ENCODE data around the gene PCNT.
A peak's percentile ranks its signal among the peaks of the same experiment; 100 is the strongest.
"Not testable (repeated sequence)": the region's sequence is repeated elsewhere in the genome, so short reads cannot be mapped to it uniquely, and the experiment has no call there.

Gene PCNT

DNA sequence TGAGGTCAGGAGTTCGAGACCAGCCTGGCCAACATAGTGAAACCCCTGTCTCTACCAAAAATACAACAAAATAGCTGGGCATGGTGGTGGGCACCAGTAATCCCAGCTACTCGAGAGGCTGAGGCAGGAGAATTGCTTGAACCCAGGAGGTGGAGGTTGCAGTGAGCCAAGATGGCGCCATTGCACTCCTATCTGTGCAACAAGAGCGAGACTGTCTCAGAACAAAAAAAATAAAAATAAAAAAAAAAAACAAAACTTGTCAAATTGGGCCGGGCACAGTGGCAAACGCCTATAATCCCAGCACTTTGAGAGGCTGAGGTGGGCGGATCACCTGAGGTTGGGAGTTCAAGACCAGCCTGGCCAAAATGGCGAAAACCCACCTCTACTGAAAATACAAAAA lies 13.7 kb upstream of the PCNT start:
- H3K27me3 ChIP-seq (ENCODE audit: low read depth, low read length); H3K9me3 ChIP-seq (ENCODE audit: control insufficient read depth in 1 of 2, low read length in 2 of 2); H3K4me3 ChIP-seq (ENCODE audit: low read depth in 1 of 2, low read length in 2 of 2); H3K4me1 ChIP-seq (ENCODE audit: control insufficient read depth in 1 of 2, insufficient read depth in 2 of 2, low read length in 2 of 2); H3K27ac ChIP-seq (ENCODE audit: low read length); H3K36me3 ChIP-seq (ENCODE audit: control insufficient read depth in 1 of 2, insufficient read depth in 2 of 2, low read length in 2 of 2): not testable (repeated sequence)

DNA sequence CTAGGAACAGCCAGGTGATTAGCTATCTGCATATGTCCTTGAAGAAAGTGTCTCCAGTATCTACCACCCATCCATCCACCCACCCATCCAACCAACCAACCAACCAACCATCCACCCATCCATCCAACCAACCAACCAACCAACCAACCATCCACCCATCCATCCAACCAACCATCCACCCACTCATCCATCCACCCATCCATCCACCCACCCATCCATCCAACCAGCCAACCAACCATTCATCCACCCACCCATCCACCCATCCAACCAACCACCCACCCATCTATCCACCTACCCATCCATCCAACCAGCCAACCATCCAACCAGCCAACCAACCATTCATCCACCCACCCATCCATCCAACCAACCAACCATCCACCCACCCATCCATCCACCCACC lies 12.4 kb upstream of the PCNT start:
- no peaks in the 10 kb centered on the region for H3K9me3 ChIP-seq (ENCODE audit: control insufficient read depth in 1 of 2, low read length in 2 of 2)
- no peaks in the 10 kb centered on the region for H3K27me3 ChIP-seq (ENCODE audit: low read depth, low read length)
- H3K4me1 ChIP-seq (ENCODE audit: control insufficient read depth in 1 of 2, insufficient read depth in 2 of 2, low read length in 2 of 2) = no peaks in the 10 kb centered on the region
- H3K27ac ChIP-seq (ENCODE audit: low read length) = no peak overlapping the region
- no peak overlapping the region for H3K4me3 ChIP-seq (ENCODE audit: low read depth in 1 of 2, low read length in 2 of 2)
- H3K36me3 ChIP-seq (ENCODE audit: control insufficient read depth in 1 of 2, insufficient read depth in 2 of 2, low read length in 2 of 2) = peaks cover 0 to 3% of the 10 kb centered on the region in 2 donors

DNA sequence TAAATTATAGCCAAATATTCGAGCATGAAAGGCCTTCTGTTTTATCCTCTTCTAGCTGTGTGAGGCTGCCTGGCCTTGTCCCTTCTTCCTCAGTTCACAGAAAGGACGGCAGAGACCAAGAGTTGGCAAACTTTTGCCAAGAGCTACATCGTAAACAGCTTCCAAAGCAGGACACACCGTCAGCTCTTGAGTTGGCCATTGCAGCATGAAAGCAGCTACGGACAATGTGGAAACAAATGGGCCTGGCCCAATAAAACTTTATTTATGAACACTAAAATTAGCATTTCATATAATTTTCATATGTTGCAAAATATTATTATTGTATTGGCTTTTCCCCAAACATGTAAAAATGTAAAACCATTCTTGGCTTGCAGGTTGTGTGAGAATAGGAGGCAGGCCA lies 11.0 kb upstream of the PCNT start:
- H3K36me3 ChIP-seq (ENCODE audit: control insufficient read depth in 1 of 2, insufficient read depth in 2 of 2, low read length in 2 of 2) = peaks cover 0 to 3% of the 10 kb centered on the region in 2 donors
- no peaks in the 10 kb centered on the region for H3K9me3 ChIP-seq (ENCODE audit: control insufficient read depth in 1 of 2, low read length in 2 of 2)
- H3K4me1 ChIP-seq (ENCODE audit: control insufficient read depth in 1 of 2, insufficient read depth in 2 of 2, low read length in 2 of 2) = no peaks in the 10 kb centered on the region
- H3K27ac ChIP-seq (ENCODE audit: low read length) = no peak overlapping the region
- H3K27me3 ChIP-seq (ENCODE audit: low read depth, low read length) = no peaks in the 10 kb centered on the region
- H3K4me3 ChIP-seq (ENCODE audit: low read depth in 1 of 2, low read length in 2 of 2) = no peak overlapping the region

DNA sequence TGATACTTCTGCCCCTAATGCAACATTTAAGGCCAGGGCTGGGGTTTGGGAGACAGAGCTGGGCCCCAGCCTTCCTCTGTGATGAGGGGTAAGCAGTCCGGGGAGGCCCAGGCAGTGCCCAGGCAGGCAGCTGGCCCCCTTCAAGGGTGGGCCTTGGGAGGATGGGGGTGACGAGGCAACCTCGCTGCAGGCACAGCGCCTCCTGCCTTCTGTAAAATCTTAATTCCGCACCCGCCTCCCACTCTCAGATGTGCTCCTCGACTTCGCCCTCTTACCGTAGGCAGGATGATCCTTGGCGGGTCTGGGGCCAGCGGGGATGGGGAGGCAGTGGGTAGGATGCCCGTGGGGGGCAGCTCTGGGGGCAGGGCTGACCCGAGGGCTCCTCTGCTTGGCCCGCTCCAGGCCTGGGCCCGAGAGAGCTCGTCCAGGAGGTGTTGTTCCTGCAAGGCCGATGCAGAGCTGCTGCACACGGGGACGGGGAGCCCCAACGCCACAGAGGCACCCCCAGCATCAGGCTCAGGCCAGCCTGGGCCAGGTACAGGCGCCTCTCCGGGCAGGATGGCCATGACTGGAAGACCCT lies 9.4 kb upstream of the PCNT start:
- Histone ChIP-seq H3K9me3 (ENCODE audit: control insufficient read depth in 1 of 2, low read length in 2 of 2) (no peaks in the 10 kb centered on the region), H3K4me3 (ENCODE audit: low read depth in 1 of 2, low read length in 2 of 2) (no peak overlapping the region), H3K4me1 (ENCODE audit: control insufficient read depth in 1 of 2, insufficient read depth in 2 of 2, low read length in 2 of 2) (no peaks in the 10 kb centered on the region), H3K27ac (ENCODE audit: low read length) (no peak overlapping the region), H3K36me3 (ENCODE audit: control insufficient read depth in 1 of 2, insufficient read depth in 2 of 2, low read length in 2 of 2) (peaks cover 0 to 3% of the 10 kb centered on the region in 2 donors), H3K27me3 (ENCODE audit: low read depth, low read length) (no peaks in the 10 kb centered on the region)

DNA sequence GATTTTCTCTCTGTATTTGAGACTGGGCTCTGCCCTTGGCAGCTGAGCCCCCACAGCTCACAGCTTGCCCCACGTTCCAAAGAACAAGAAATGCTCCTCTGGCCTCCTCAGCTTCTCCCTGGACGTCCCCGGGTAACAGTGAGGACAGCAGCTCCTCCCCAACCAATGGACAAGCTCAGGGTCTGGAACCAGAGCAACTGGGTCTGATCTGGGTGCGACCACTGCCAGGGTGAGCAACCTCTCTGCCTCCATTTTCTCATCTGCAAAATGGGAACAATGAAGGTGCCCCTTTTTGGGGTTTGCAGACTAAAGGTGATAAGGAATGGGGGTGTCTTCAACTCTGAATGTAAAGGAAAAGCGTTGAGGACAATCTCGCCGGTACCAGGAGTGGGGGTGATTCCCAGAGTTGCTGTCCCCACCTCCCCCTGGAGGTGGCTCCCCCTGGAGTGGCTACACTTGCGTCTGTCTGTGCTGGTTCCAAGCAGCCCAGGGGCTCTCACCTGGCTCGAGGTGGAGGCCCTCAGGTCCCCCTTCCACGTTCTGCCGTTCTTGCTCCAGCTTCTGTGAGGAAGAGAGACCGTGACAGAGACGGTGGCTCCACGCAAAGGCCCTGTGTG lies 7.1 kb upstream of the PCNT start:
- no peaks in the 10 kb centered on the region for H3K27me3 ChIP-seq (ENCODE audit: low read depth, low read length)
- H3K27ac ChIP-seq (ENCODE audit: low read length) = no peak overlapping the region
- no peaks in the 10 kb centered on the region for H3K9me3 ChIP-seq (ENCODE audit: control insufficient read depth in 1 of 2, low read length in 2 of 2)
- no peak overlapping the region for H3K4me3 ChIP-seq (ENCODE audit: low read depth in 1 of 2, low read length in 2 of 2)
- H3K4me1 ChIP-seq (ENCODE audit: control insufficient read depth in 1 of 2, insufficient read depth in 2 of 2, low read length in 2 of 2) = peaks cover 0 to 4% of the 10 kb centered on the region in 2 donors
- H3K36me3 ChIP-seq (ENCODE audit: control insufficient read depth in 1 of 2, insufficient read depth in 2 of 2, low read length in 2 of 2) = peaks cover 0 to 3% of the 10 kb centered on the region in 2 donors

DNA sequence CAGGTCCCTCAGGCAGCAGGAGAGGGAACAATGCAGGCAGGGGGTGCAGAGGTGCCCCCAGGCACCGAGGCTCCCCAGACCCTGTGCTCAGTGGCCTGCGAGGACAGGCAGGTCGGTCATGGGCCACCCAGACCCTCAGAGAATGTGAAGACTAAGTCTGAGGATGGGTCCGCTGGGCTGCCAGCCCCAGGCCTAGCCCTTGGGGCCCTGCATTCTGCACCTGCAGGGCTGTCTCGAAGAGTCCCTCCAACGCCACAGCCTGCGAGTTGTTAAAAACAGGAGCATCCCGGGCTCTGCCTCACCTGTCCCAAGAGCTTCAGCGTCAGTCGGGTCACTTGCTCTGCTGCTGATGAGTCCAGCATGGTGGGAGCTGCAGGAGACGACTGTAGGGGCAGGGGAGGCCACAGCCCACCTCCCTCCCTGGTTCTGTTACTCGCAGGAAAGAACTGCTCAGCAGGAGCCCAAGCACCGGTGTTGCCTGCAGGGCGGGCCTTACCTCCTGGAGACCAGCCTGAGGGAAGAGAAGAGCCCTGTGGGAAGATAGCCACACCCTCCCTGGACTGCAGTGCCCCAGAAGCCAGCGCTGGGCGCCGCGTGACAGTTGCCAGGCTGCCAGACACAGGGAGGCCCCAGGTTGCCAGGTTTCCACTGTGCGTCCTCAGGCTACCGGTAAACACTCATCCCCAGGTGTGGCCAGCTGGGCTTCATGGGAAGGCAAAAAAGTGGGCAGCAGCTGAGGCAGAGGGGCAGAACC lies 6.1 kb upstream of the PCNT start:
- peaks cover 0 to 3% of the 10 kb centered on the region in 2 donors for H3K36me3 ChIP-seq (ENCODE audit: control insufficient read depth in 1 of 2, insufficient read depth in 2 of 2, low read length in 2 of 2)
- peaks cover 0 to 15% of the 10 kb centered on the region in 2 donors for H3K4me1 ChIP-seq (ENCODE audit: control insufficient read depth in 1 of 2, insufficient read depth in 2 of 2, low read length in 2 of 2)
- H3K4me3 ChIP-seq (ENCODE audit: low read depth in 1 of 2, low read length in 2 of 2) = no peak overlapping the region
- no peak overlapping the region for H3K27ac ChIP-seq (ENCODE audit: low read length)
- H3K9me3 ChIP-seq (ENCODE audit: control insufficient read depth in 1 of 2, low read length in 2 of 2) = no peaks in the 10 kb centered on the region
- no peaks in the 10 kb centered on the region for H3K27me3 ChIP-seq (ENCODE audit: low read depth, low read length)

DNA sequence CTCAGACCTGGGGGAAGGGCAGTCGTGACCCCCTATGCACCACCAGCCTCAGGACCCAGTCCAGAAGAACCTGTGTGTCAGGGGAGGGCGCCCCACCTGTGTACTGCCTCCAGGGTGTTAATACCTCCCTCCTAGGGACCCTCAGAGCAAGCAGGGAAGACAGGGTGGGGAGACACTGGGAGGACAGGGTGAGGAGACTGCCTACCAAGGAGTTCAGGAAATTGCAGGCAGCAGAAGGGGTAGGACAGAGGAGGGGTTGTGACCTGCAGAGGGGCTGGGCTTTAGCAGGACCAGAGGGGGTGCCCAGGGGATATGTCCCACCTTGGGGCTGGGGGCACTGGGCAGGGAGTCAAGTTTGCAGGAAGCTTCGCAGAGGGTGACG lies 5.5 kb upstream of the PCNT start:
- Histone ChIP-seq H3K4me1 (ENCODE audit: control insufficient read depth in 1 of 2, insufficient read depth in 2 of 2, low read length in 2 of 2) (peaks cover 0 to 19% of the 10 kb centered on the region in 2 donors), H3K27me3 (ENCODE audit: low read depth, low read length) (no peaks in the 10 kb centered on the region), H3K9me3 (ENCODE audit: control insufficient read depth in 1 of 2, low read length in 2 of 2) (no peaks in the 10 kb centered on the region), H3K4me3 (ENCODE audit: low read depth in 1 of 2, low read length in 2 of 2) (no peak overlapping the region), H3K27ac (ENCODE audit: low read length) (no peak overlapping the region), H3K36me3 (ENCODE audit: control insufficient read depth in 1 of 2, insufficient read depth in 2 of 2, low read length in 2 of 2) (peaks cover 0 to 3% of the 10 kb centered on the region in 2 donors)

DNA sequence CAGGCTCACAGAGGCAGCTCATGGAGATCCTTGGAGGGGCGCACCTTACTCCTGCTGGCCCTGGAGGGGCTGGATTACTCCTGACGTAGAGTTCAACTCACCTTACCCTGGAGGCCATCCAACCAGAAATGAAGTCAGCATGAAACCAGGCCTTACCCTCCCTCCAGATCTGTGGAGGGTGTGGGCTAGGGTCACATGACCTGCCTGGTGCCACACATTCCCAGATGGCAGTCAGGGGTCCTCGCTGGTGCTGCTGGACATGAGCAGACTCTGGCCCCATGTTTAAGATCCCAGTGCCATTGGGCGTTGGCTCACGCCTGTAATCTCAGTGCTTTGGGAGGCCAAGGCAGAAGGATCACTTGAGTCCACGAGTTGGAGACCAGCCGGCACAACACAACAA lies 4.8 kb upstream of the PCNT start:
- no peak overlapping the region for H3K4me3 ChIP-seq (ENCODE audit: low read depth in 1 of 2, low read length in 2 of 2)
- peaks cover 0 to 5% of the 10 kb centered on the region in 2 donors for H3K36me3 ChIP-seq (ENCODE audit: control insufficient read depth in 1 of 2, insufficient read depth in 2 of 2, low read length in 2 of 2)
- H3K9me3 ChIP-seq (ENCODE audit: control insufficient read depth in 1 of 2, low read length in 2 of 2) = no peaks in the 10 kb centered on the region
- peaks cover 0 to 19% of the 10 kb centered on the region in 2 donors for H3K4me1 ChIP-seq (ENCODE audit: control insufficient read depth in 1 of 2, insufficient read depth in 2 of 2, low read length in 2 of 2)
- no peaks in the 10 kb centered on the region for H3K27me3 ChIP-seq (ENCODE audit: low read depth, low read length)
- no peak overlapping the region for H3K27ac ChIP-seq (ENCODE audit: low read length)

DNA sequence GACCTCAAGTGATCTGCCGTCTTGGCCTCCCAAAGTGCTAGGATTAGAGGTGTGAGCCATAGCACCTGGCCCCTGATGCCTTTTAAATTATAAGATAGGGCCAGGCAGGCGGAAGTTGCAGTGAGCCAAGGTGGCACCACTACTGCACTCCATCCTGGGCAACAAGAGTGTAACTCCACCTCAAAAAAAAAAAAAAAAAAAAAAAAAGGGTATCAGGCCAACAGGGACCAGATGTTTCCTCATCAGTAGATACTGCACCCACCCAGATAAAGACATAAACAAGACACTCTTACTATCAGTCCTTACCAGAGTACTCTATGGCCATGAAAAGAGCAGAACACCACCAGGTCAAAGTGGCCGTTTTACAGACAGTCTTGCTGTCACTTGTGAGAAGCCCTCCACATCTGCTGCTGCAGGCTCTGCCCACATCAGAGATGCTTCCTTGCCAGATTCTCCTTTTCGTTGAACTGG lies 3.6 kb upstream of the PCNT start:
- peaks cover 1 to 25% of the 10 kb centered on the region in 2 donors for H3K4me1 ChIP-seq (ENCODE audit: control insufficient read depth in 1 of 2, insufficient read depth in 2 of 2, low read length in 2 of 2)
- peaks cover 0 to 3% of the 10 kb centered on the region in 2 donors for H3K36me3 ChIP-seq (ENCODE audit: control insufficient read depth in 1 of 2, insufficient read depth in 2 of 2, low read length in 2 of 2)
- no peak overlapping the region for H3K27ac ChIP-seq (ENCODE audit: low read length)
- H3K27me3 ChIP-seq (ENCODE audit: low read depth, low read length) = no peaks in the 10 kb centered on the region
- H3K4me3 ChIP-seq (ENCODE audit: low read depth in 1 of 2, low read length in 2 of 2) = no peak overlapping the region
- H3K9me3 ChIP-seq (ENCODE audit: control insufficient read depth in 1 of 2, low read length in 2 of 2) = no peaks in the 10 kb centered on the region

DNA sequence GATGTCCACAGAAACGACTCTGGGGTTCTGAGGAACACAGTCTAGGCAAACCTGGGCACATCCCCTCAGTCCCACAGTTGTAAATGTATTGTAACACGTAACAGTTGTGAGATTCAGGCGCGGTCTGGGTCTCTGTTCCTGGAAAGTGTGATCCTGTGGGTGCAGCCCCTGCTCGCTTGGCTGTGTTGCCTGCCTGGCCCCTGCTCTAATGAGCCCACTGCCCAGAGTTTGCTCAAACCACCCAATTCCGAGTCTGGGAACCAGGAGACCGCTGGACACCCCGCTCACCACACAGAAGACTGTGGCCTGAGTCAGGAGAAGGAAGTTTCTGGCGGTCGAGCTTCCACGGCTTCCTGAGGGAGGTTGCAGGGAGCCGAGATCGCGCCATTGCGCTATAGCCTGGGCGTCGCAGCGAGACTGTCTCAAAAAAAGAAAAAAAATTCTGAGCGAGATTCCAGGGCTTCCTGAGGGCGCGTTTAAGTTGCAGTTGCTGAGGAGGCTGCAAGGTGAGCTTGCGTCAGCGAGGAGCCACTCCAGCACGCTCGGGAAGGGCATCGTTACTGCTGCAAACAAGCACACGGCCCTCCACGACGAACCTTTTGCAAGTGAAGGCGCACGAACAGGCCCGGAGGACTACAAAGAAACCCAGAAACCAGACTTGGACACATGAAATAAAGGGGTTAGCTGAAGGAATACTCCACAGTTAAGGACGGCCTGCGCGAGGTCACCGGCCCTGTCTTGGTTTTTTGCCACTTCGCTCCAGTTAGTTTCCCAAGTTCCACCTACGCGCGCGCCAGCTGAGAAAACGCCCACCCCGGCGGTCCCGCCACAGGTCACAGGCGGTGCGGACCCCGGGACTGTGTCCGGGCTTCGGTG lies 1.4 kb upstream of the PCNT start:
- Histone ChIP-seq H3K9me3 (ENCODE audit: control insufficient read depth in 1 of 2, low read length in 2 of 2) (no peaks in the 10 kb centered on the region), H3K36me3 (ENCODE audit: control insufficient read depth in 1 of 2, insufficient read depth in 2 of 2, low read length in 2 of 2) (peaks cover 0 to 6% of the 10 kb centered on the region in 2 donors), H3K4me3 (ENCODE audit: low read depth in 1 of 2, low read length in 2 of 2) (peak overlapping the region; percentile 67 to 96), H3K27me3 (ENCODE audit: low read depth, low read length) (no peaks in the 10 kb centered on the region), H3K27ac (ENCODE audit: low read length) (no peak overlapping the region), H3K4me1 (ENCODE audit: control insufficient read depth in 1 of 2, insufficient read depth in 2 of 2, low read length in 2 of 2) (peaks cover 6 to 29% of the 10 kb centered on the region in 2 donors)

DNA sequence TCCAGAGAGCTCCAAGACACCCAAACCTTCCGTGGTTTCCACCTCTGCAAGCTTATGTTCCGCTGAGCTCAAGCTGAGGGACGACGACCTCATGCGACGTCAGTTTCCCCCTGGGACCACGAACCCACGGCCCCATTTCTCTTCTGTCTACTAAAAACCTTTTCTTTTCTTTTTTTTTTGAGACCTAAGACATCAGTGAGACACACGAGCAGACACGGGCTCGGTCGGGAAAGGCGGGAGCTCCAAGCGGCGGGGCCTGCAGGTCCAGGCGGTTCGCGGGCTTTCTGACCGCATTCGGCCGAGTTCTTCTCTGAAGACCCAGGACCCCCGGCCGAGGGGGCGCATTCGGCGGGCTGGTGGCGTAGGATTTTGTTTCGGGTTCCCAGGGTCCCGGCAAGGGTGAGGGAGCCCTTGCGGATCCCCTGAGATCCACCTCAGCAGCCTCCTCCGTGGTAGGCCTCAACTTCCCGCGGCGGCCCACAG lies 688 bp upstream of the PCNT start:
- peak overlapping the region; percentile 67 to 96 for H3K4me3 ChIP-seq (ENCODE audit: low read depth in 1 of 2, low read length in 2 of 2)
- no peaks in the 10 kb centered on the region for H3K27me3 ChIP-seq (ENCODE audit: low read depth, low read length)
- no peaks in the 10 kb centered on the region for H3K9me3 ChIP-seq (ENCODE audit: control insufficient read depth in 1 of 2, low read length in 2 of 2)
- peaks cover 5 to 11% of the 10 kb centered on the region in 2 donors for H3K36me3 ChIP-seq (ENCODE audit: control insufficient read depth in 1 of 2, insufficient read depth in 2 of 2, low read length in 2 of 2)
- H3K4me1 ChIP-seq (ENCODE audit: control insufficient read depth in 1 of 2, insufficient read depth in 2 of 2, low read length in 2 of 2) = peaks cover 6 to 29% of the 10 kb centered on the region in 2 donors
- no peak overlapping the region for H3K27ac ChIP-seq (ENCODE audit: low read length)

All from muscle layer of duodenum (tissue), 2 donors.